Pons (tissue), 1 donor: ENCODE data around the gene WDFY2.
"Not testable (repeated sequence)": the region's sequence is repeated elsewhere in the genome, so short reads cannot be mapped to it uniquely, and the experiment has no call there.

Experiments used
- DNase-seq: peaks from one replicate; pipeline ENCODE4 v3.0.0-alpha.2; 2016; ENCODE audit warnings: low spot score

Gene WDFY2

DNA sequence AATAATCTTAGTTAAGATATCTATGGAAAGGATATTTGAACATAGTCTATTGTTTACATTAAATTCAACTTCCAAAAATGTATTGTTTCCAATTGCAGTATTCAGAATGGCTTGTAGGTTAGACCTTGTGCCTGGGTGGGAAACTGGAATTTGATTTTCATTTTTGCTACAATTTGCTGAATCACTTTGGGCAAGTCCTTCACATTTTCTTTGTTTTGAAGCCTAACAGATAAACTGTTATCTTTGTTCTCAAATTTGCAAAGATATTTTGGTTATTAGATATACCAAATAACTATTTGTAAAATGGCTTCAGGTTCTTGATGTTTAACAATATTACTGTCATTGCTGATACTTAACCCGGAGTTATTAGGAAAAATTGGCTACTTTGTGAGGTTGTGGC, 82.6 kb downstream of the WDFY2 start:
- no peak for DNase-seq

DNA sequence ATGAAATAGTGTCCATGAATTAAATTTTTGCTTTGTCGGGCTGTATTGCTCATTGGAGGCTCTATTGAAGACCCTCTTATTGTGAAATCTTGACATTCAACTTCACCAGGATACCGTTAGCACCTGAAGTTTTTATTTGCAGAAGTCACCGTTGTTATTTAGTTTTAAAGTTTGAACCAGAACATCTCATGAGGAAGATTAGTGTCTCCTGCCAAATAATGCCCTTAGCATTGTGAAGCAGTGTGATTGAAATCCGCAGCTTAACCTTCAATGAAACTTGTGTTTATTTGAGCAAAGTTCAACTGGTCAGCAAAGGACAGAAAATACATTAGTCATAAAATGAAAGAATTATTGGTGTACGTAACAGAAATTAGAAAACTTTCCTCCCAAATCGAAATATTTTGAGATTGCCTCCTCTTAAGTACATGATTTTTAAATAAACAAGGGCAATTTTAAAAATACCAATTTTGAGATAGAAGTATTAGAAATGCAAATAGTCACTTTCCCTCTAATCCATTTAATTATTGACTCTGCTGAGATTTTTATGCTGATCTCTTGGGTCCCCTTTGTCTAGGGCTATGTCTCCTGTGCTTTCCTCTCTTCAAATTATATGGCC, 84.4 kb downstream of the WDFY2 start:
- DNase-seq = no peak

DNA sequence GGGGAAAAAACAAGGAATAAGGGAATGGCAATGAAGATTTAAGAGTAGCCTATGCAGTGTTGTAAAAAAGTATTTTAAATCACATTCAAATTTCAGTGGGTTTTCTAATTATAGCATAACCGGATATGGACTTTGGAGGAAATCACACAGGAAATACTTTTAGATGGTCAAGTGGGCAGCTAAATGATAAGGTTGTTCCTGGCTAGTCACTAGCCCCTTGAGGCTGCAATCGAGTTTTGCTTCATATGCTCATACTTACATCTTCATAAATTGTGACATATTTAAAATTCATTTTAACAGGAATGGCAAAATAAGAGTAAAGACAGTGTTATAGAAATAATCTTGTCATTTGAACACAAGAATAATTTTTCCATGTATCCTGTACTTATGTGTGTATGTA, 88.9 kb downstream of the WDFY2 start:
- no peak for DNase-seq

DNA sequence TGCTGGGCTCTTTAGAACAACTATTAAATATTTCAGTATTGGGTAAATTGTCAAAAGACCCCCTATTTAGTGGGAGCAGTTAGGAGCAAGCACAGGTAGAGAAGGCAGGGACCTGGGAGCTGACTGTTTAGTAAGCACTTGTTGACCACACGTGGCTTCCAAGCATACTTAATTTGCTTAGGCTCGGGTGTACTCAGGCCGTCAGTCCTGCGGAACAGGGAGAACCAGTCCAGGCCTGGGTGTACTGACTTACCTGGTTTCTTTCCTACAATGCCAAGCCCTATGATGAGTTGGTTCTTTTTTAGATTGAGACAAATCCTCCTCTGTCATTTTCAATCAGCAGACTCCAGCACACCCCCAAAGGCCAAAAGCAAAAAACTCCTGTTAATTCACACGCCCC, 90.0 kb downstream of the WDFY2 start:
- no peak for DNase-seq

DNA sequence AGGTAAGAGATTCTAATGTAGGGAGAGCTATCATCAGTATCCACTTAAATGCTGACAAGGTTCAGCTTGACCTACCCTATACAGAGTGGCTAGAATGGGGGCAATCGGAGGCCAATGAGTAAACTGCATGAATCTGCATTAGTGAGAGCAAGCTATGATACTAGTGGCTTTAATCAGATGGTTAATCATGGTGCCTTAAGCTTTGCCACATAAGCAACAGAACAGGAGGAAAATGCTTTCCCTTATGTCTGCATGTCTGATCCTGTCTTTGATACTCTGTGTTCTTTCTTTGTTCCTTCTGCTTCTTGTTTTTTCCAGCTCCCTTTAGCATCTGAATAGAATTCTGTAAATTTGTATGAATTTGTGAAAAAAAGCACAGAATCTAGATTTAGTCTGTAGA, 91.1 kb downstream of the WDFY2 start:
- no peak for DNase-seq

DNA sequence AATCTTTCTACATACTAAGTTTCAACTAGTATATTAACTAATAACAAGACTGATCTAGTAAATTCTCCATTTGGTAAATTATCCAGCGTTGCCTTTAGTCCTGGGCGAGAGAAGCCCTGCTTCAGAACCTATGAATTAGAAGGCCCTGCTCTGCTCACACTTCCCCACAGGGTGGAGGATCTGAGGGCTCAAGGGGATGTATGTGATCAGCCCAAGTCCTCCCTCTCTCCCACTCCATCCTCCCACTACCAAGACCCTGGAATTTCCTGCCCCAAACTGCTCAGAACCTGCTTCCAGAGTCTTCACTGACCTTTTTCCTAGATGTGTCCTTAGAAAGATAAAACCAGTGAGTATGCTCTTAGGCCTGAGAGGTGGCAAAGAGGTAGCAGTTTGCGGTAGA, 91.6 kb downstream of the WDFY2 start:
- DNase-seq = no peak

DNA sequence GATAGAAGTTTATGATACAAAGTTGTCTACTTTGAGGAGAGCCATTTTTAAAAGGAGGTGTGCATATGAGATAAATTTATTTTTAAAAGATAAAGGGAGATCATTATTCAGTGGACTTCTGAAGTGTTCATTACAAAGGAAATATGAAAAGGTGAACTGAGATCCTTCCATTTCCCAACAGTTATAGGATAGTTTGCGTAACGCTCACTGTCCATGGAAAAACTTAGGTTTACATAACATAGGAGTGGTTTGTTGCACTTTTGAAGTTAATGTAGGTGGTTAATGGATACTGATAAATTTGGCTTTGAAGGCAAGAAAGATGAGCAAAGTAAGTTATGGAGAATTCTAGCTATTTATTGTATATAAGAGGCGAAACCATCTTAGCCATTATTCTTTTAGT, 92.5 kb downstream of the WDFY2 start:
- DNase-seq = no peak

DNA sequence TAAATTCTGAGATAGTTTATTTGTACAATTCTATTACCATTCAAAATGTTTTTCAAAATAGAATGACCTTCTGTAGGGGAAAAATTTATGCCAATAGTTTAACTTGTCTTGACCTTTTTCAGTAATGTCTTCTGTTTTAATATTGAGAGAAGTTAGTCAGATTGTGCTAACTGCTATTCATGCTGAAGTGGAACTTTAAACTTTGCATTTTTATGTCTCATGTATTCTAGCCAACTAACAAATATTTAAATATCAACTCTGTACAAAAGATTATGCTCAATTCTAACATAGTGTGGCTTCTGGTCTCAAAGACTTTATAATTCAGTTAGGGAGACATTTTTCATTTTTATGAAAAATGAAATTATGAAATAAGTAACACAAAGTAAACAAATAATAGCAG, 94.2 kb downstream of the WDFY2 start:
- no peak for DNase-seq

DNA sequence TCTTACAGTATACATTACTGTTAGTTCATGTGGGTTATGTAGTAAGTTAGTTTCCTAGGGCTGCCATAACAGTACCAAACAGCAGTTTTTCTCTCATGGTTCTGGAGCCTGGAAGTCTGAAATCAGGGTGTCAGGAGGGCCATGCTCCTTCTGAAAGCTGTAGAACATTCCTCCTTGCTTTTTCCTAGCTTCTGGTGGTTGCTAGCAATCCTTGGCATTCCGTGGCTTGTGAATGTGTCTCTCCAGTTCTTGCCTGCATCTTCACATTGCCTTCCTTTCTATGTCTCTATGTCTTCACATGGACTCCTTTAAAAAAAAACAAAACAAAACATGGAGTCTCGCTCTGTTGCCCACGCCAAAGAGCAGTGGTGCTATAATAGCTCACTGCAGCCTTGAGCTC, 95.4 kb downstream of the WDFY2 start:
- DNase-seq = no peak

DNA sequence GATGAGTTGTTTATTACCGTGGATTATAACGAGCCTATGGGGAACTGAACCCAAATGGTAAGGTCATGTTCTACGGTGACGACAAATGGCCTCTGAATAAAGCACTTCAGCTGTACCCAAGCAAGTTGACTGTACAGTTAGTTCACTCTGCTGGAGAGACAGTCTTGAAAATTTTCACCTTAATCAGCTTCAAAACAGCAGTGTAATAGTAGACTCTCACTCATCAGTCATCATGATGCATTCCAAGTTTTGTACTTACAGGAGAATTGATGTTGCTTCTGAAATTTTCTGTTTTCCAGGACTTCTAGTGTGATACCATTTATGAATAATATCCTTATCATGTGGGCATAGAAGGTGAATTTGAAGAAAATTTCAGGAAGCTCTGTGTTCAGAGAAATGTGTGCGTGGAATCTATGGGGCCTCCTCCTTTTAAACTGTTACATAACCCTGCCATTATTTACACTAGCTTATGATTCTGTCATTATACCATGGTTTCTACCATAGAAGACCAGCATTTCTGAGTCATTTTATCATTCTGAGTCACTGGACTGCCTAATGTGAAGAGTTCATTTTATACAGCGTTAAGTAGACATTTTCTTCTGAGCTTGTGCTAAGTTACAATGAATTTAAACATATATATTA, 96.9 kb downstream of the WDFY2 start:
- DNase-seq = no peak

DNA sequence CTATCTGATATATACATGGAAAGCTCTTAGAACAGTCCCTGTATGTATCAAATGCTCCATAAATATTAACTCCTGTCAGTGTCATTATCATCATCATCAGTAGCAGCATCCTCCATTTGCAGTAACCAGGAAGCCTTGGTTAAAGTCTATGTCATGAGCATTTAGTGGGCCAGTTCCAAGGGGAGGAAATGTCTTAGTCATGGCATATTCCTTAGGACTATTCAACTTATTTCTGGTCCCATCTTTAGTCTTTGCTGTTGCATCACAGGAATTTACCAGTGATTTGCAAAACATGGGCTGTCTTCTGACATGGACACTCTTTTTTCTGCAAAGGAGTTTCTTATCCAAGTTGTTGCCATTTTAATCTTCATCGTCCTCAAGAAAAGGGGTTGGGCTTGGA, 98.4 kb downstream of the WDFY2 start:
- DNase-seq = no peak

DNA sequence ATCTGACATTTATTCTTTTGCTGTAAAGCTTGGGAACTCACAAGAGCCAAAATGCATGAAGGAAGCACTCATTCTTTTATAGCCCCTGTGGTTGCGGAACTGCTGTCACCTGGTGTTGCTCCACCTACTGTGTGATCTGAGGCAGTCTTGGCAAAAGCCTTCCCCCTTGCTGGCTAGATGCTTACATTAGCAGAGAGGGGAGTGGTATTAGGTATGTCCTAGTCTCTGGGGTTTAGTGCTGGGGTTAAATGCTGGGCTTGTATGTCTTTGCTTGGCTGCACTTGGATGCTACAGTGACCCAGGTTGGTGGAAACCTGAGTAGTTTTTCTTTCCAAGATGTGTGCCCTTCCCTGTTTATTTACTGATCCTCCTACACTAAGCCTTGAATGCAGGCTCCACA, 99.3 kb downstream of the WDFY2 start:
- no peak for DNase-seq

DNA sequence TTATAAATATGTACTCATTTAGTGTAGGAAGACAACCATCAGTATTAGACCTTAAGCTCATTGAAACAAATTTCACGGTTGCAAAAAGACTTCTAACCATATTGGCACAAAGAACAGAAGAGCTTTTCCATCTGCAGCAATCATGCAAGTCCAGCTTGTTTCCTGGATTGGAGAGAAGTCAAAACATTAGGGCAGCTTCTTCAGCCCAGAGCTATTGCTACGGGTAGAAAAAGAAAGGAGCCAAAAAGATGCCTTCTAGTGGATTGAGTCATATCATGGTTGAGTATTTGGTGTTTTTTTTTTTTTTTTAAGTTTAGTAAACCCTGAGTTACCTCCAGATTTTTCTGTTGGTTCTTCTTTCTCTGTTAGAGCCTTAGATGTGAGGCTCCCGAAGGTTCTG, 99.8 kb downstream of the WDFY2 start:
- peak; percentile 36 for DNase-seq

DNA sequence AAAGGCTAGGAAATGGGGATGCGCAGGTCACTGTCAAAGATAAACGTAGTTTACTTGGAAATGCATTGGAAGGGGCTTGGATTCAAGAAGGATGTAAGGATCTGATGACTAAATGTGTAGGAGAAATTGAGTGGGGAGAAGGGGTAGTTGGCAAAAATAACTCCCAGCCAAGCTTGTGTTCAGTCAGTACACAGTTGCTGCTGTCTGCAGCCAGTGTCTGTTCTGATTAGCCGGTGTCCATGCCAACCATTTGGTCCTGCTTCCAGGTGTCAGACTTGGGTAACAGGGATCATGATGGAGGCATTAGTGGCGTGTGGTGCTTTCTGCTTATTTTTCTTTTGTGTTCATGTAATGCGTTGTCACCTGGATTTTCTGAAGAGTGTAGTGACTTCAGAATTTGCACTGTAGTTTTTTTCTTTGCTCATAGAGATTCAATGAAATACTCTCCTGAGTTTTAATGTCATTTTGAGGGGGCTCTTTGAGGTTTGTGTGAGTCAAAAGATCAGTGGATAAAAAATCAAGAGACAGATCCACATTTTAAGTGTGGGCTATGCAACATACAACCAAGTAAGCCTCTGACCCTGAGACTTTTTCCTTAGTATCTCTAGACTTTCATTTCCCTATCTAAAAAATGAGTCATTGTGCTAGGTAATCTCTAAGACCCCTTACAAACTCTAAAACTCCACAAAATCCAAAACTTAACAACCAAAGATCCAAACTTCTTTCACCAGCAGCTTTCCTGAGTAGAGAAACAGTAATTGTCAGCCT, 103.9 kb downstream of the WDFY2 start:
- DNase-seq = peak; percentile 59

DNA sequence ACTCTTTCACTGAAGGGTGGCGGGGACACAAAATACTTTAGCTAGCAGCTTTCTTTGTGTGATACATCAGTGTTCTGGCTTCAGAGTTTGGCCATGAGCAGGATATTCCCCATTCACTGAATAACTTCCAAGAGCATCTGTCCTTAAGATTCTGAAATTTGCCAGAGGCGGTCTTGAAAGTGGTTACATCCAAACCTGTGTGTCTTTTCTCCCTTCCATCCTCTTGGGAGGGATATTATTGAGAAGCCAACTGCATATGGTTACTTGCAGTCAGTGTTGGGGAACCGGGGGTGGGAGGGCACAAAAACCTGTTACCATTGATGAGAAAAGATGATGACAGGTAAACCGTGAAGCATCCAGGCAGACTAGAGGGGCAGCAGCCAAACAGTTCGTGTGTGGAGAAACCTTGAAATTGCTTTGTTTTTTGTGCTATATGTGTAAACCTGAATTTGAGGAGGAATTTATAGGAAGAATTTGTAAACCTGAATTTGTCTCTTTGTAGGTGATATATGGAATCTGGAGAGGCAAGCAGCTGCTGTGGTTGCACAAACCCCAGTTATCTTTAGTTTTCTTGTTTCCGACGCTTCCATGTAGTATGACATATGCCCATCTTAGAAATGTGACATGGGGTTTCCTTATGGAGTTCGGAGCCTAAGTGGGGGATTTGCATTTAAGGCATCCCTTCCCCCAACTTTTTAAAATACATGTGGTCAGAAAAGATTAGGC, 104.8 kb downstream of the WDFY2 start:
- peak; percentile 59 for DNase-seq

DNA sequence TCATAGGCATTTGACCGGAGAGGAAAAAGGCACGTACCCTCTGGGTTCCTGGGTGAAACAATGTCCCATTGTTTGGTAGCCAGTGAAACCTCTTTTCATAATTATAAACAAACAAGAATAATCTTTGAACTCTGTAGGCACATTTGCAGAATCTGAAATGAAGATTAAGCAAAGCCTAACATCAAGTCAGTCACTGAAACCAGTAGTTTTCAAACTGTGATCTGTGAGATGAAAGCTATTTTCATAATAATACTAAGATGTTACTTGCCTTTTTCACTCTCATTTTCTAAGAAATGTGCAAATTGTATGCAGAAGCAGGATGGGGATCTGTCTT, 105.4 kb downstream of the WDFY2 start:
- peak; percentile 88 for DNase-seq

DNA sequence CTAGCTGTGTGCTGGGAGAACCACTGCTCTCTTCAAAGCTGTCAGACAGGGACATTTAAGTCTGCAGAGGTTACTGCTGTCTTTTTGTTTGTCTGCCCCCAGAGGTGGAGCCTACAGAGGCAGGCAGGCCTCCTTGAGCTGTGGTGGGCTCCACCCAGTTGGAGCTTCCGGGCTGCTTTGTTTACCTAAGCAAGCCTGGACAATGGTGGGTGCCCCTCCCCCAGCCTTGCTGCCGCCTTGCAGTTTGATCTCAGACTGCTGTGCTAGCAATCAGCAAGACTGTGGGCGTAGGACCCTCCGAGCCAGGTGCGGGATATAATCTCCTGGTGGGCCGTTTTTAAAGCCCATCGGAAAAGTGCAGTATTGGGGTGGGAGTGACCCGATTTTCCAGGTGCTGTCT, 111.4 kb downstream of the WDFY2 start:
- DNase-seq = not testable (repeated sequence)

DNA sequence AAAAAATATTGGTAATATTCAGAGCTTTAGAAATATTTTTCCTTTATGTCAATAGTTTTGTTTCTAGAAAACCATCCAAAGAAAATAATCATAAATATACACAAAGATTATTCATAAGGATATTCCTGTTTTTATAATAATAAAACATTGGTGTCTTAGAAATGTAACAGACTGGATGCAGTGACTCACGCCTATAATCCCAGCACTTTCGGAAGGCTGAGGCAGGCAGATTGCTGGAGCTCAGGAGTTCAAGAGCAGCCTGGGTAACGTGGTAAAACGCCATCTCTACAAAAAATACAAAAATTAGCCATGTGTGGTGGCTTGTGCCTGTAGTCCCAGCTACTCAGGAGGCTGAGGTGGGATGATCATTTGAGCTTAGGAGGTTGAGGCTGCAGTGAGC, 112.9 kb downstream of the WDFY2 start:
- no peak for DNase-seq

DNA sequence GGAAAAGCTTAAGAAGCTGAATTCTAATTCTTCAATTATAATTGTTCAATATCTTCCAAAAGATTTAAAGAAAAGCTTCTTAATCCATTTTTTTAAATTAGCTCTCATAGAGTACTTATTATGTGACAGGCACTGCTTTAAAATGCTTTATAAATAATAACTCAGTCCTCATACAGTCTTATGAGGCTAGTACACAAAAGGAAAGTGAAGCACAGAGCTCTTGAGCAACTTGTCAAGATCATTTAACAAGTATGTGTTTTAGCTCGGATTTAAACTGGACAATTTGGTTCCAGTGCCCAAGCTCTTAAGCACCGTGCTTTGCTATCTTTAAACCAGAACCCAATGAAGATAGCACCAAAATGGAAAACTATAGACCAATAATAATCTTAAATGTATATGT, 113.6 kb downstream of the WDFY2 start:
- no peak for DNase-seq

DNA sequence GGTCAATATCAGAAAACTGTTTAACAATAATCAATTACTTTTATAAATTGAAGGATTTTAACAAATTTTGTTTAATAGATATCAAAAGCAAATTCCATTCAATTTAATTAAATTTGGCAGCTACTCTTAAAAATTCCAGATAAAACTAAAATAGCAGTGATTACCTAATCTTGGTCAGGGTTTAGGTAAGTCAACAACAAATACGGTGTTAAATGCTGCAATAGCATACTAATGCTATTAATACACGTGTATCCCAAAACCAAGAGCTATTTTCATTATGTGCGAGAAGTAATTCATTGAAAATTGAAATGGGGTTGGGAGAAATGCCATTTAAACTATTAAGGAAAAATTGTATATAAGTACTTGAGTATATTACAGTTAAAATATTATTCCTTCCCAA, 114.1 kb downstream of the WDFY2 start:
- no peak for DNase-seq

DNA sequence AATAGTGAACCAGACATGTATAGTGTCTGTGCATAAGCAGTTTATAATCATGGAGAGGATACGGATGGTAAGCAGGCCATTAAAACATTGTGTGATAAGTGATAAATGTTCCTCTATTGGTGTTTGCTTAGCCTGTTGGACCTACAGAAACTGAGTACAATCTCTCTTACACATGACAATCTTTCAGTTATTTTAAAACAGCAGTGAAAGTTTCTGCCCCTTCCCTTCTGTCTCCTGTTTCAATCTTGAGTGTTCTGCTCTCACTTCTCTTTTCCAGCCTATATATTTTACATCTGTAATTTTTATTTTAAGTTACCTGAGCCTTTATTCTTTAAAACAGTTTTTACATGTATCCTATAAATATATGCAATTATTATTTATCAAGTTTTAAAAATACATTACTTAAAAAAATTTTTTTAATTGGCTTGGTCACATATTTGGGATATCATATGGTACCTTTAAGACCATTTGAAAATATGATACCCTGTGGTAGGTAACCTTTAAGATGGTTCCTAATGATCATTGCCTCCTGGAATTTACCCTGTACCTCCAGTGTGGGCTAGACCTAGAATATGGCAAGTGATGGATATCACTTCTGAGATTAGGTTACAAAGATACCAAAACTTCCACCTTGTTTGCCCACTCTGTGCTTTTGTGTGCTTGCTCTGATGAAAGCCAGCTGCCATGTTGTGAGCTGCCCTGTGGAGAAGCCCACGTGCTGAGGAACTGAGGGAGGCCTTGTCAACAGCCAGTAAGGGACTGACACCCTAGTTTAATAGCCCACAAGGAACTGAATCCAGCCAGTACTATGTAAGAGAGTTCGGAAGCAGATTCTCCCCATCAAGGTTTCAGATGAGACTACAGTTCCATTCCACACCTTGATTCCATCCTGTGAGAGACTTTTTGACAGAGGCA, 120.4 kb downstream of the WDFY2 start:
- no peak for DNase-seq

DNA sequence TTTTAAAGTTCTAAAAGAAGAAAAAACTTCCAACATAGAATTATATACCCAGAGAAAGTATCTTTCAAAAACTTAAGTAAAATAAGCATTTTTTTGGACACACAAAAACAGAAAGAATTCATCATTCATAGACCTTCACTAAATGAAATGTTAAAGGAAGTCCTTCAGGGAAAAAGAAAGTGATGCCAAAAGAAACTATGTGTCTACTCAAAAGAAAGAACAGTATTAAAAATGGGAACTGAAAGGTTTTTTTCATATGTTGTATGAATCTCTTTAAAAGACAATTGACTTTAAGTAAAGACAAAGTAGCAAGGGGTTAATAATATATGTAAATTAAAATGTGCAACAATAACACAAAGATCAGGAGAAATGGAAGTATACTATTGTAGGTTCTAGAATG, 123.2 kb downstream of the WDFY2 start:
- no peak for DNase-seq
